ENCODE results near the gene CAMKMT. TPM values are rescaled to one million over a fixed set of nuclear protein-coding genes. Genes with fewer than 3 reads are reported as not detected.
"Not testable (repeated sequence)": the region's sequence is repeated elsewhere in the genome, so short reads cannot be mapped to it uniquely, and the experiment has no call there.

The CAMKMT gene
- polyA plus RNA-seq, 2 donors: 5.2 to 5.6 TPM

GRCh38 chr2:44479127-44479887, 117.6 kb downstream of the CAMKMT start:
- H3K4me1 ChIP-seq (ENCODE audit: control insufficient read depth in 2 of 2, insufficient read depth in 2 of 2, low read length in 1 of 2): no peaks in the 10 kb centered on the region
- no peaks in the 10 kb centered on the region for H3K36me3 ChIP-seq (ENCODE audit: control insufficient read depth in 2 of 2, insufficient read depth in 2 of 2, low read length in 1 of 2)
- no peaks in the 10 kb centered on the region for H3K9me3 ChIP-seq (ENCODE audit: control insufficient read depth in 2 of 2, insufficient read depth in 1 of 2, low read depth in 1 of 2, low read length in 1 of 2)
- no peak overlapping the region for H3K27ac ChIP-seq (ENCODE audit: low read depth in 2 of 2, low read length in 1 of 2)
- WGBS, 2 donors: 21 to 23% methylated on average over 5 of the region's 5 CpGs
- no peak overlapping the region for H3K4me3 ChIP-seq (ENCODE audit: low read depth in 1 of 2, low read length in 2 of 2)
- H3K27me3 ChIP-seq (ENCODE audit: control insufficient read depth in 1 of 2, insufficient read depth in 2 of 2, low read length in 2 of 2): no peaks in the 10 kb centered on the region

DNA sequence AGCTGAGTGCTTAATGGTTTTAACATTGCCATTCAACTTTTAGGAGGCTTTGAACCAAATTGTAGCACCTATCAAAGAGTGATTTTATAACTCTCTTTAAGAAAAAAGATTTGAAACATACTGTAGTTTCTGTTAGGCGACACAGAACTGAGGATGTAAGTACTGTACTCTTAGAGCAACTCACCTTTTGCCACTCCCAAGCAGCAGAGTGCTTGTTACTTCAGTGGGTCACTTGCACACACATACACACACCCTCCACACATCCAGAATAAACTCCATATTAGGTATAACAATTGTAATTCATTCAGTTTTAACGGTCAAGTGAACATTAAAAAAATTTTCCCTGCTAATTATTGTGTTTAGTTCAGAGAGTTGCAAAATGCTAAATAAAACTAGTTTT, 118.3 kb downstream of the CAMKMT start:
- Histone ChIP-seq H3K4me3 (ENCODE audit: low read depth in 1 of 2, low read length in 2 of 2) (no peak overlapping the region), H3K9me3 (ENCODE audit: control insufficient read depth in 2 of 2, insufficient read depth in 1 of 2, low read depth in 1 of 2, low read length in 1 of 2) (no peaks in the 10 kb centered on the region), H3K27ac (ENCODE audit: low read depth in 2 of 2, low read length in 1 of 2) (no peak overlapping the region), H3K4me1 (ENCODE audit: control insufficient read depth in 2 of 2, insufficient read depth in 2 of 2, low read length in 1 of 2) (no peaks in the 10 kb centered on the region), H3K27me3 (ENCODE audit: control insufficient read depth in 1 of 2, insufficient read depth in 2 of 2, low read length in 2 of 2) (no peaks in the 10 kb centered on the region), H3K36me3 (ENCODE audit: control insufficient read depth in 2 of 2, insufficient read depth in 2 of 2, low read length in 1 of 2) (no peaks in the 10 kb centered on the region)
- 96 to 97% methylated on average over 2 of the region's 2 CpGs for WGBS, 2 donors

- Histone ChIP-seq H3K9me3 (ENCODE audit: control insufficient read depth in 2 of 2, insufficient read depth in 1 of 2, low read depth in 1 of 2, low read length in 1 of 2) (no peaks in the 10 kb centered on the region), H3K36me3 (ENCODE audit: control insufficient read depth in 2 of 2, insufficient read depth in 2 of 2, low read length in 1 of 2) (no peaks in the 10 kb centered on the region), H3K27ac (ENCODE audit: low read depth in 2 of 2, low read length in 1 of 2) (no peak overlapping the region), H3K4me1 (ENCODE audit: control insufficient read depth in 2 of 2, insufficient read depth in 2 of 2, low read length in 1 of 2) (no peaks in the 10 kb centered on the region), H3K4me3 (ENCODE audit: low read depth in 1 of 2, low read length in 2 of 2) (no peak overlapping the region), H3K27me3 (ENCODE audit: control insufficient read depth in 1 of 2, insufficient read depth in 2 of 2, low read length in 2 of 2) (no peaks in the 10 kb centered on the region)
- 98% methylated on average over 1 of the region's 1 CpG for WGBS, 2 donors
These were observed 125.3 kb downstream of the CAMKMT start for GRCh38 chr2:44487052-44487451.

- Histone ChIP-seq H3K27me3 (ENCODE audit: control insufficient read depth in 1 of 2, insufficient read depth in 2 of 2, low read length in 2 of 2) (no peaks in the 10 kb centered on the region), H3K36me3 (ENCODE audit: control insufficient read depth in 2 of 2, insufficient read depth in 2 of 2, low read length in 1 of 2) (no peaks in the 10 kb centered on the region)
- 95 to 98% methylated on average over 3 of the region's 3 CpGs for WGBS, 2 donors
These were observed 129.0 kb downstream of the CAMKMT start for GRCh38 chr2:44490726-44491125.

DNA sequence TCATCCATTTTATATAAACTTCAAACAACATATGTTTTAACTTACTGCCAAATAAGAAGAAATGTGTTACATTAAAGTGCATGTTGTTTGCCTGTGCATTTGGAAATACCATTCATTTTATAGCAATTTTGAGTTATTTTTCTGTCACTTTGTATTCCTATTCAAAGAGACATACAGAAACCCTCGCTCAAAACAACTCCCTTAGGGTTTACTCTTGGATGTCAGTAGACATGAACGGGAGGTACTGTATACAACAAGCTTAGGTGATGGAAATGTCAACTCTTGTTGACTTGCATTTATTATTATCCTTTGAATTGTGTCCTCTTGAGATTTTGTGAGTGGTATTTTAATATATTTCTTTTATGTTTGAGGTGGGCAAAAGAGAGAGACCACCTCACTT, 132.3 kb downstream of the CAMKMT start:
- H3K4me3 ChIP-seq (ENCODE audit: low read depth in 1 of 2, low read length in 2 of 2): no peak overlapping the region
- 88 to 93% methylated on average over 2 of the region's 2 CpGs for WGBS, 2 donors
- H3K4me1 ChIP-seq (ENCODE audit: control insufficient read depth in 2 of 2, insufficient read depth in 2 of 2, low read length in 1 of 2): no peaks in the 10 kb centered on the region
- H3K9me3 ChIP-seq (ENCODE audit: control insufficient read depth in 2 of 2, insufficient read depth in 1 of 2, low read depth in 1 of 2, low read length in 1 of 2): no peaks in the 10 kb centered on the region
- no peak overlapping the region for H3K27ac ChIP-seq (ENCODE audit: low read depth in 2 of 2, low read length in 1 of 2)
- H3K36me3 ChIP-seq (ENCODE audit: control insufficient read depth in 2 of 2, insufficient read depth in 2 of 2, low read length in 1 of 2): no peaks in the 10 kb centered on the region
- H3K27me3 ChIP-seq (ENCODE audit: control insufficient read depth in 1 of 2, insufficient read depth in 2 of 2, low read length in 2 of 2): no peaks in the 10 kb centered on the region

More at GRCh38 chr2:44490726-44491125, 129.0 kb downstream of the CAMKMT start:
- no peak overlapping the region for H3K27ac ChIP-seq (ENCODE audit: low read depth in 2 of 2, low read length in 1 of 2)
- no peaks in the 10 kb centered on the region for H3K9me3 ChIP-seq (ENCODE audit: control insufficient read depth in 2 of 2, insufficient read depth in 1 of 2, low read depth in 1 of 2, low read length in 1 of 2)
- no peak overlapping the region for H3K4me3 ChIP-seq (ENCODE audit: low read depth in 1 of 2, low read length in 2 of 2)
- no peaks in the 10 kb centered on the region for H3K4me1 ChIP-seq (ENCODE audit: control insufficient read depth in 2 of 2, insufficient read depth in 2 of 2, low read length in 1 of 2)

DNA sequence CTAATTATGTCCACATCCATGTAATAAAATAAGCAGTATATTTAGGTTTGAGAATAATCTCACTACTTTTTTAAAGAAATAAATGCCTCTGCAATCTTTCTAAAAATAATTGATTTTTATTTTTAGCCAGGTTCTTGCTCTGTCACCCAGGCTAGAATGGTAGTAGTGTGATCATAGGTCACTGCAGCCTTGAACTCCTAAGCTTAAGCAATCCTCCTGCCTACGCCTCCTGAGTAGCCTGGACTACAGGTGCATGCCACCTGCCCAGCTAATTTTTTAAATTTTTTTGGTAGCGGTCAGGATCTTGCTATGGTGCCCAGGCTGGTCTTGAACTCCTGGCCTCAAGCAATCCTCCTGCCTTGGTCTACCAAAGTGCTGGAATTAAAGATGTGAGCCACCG, 133.3 kb downstream of the CAMKMT start:
- Histone ChIP-seq H3K36me3 (ENCODE audit: control insufficient read depth in 2 of 2, insufficient read depth in 2 of 2, low read length in 1 of 2) (no peaks in the 10 kb centered on the region), H3K4me3 (ENCODE audit: low read depth in 1 of 2, low read length in 2 of 2) (no peak overlapping the region), H3K27me3 (ENCODE audit: control insufficient read depth in 1 of 2, insufficient read depth in 2 of 2, low read length in 2 of 2) (no peaks in the 10 kb centered on the region), H3K27ac (ENCODE audit: low read depth in 2 of 2, low read length in 1 of 2) (no peak overlapping the region), H3K9me3 (ENCODE audit: control insufficient read depth in 2 of 2, insufficient read depth in 1 of 2, low read depth in 1 of 2, low read length in 1 of 2) (no peaks in the 10 kb centered on the region), H3K4me1 (ENCODE audit: control insufficient read depth in 2 of 2, insufficient read depth in 2 of 2, low read length in 1 of 2) (no peaks in the 10 kb centered on the region)
- 94 to 96% methylated on average over 3 of the region's 3 CpGs for WGBS, 2 donors

DNA sequence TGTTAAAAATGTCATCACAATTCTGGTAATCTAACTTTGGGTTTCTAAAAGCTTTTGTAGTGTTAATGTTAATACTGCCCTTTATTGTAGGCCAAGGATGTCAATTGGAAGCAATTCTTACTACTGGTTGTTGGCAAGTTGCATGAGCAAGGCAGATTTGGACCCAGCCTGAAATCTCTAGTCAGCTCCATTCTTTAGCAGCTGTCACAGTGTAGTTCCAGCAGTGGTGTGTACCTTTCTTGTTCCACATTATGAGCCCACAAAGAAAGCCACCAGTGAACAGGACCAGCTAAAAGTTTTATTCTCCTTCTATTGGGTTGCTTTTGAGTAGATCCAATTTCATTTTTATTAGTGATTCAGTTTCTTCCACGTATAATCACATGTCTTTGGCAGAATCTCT, 133.8 kb downstream of the CAMKMT start:
- Histone ChIP-seq H3K36me3 (ENCODE audit: control insufficient read depth in 2 of 2, insufficient read depth in 2 of 2, low read length in 1 of 2) (no peaks in the 10 kb centered on the region), H3K27ac (ENCODE audit: low read depth in 2 of 2, low read length in 1 of 2) (no peak overlapping the region), H3K9me3 (ENCODE audit: control insufficient read depth in 2 of 2, insufficient read depth in 1 of 2, low read depth in 1 of 2, low read length in 1 of 2) (no peaks in the 10 kb centered on the region), H3K4me1 (ENCODE audit: control insufficient read depth in 2 of 2, insufficient read depth in 2 of 2, low read length in 1 of 2) (no peaks in the 10 kb centered on the region), H3K27me3 (ENCODE audit: control insufficient read depth in 1 of 2, insufficient read depth in 2 of 2, low read length in 2 of 2) (no peaks in the 10 kb centered on the region), H3K4me3 (ENCODE audit: low read depth in 1 of 2, low read length in 2 of 2) (no peak overlapping the region)
- 74 to 90% methylated on average over 1 of the region's 1 CpG for WGBS, 2 donors

- no peaks in the 10 kb centered on the region for H3K36me3 ChIP-seq (ENCODE audit: control insufficient read depth in 2 of 2, insufficient read depth in 2 of 2, low read length in 1 of 2)
- H3K9me3 ChIP-seq (ENCODE audit: control insufficient read depth in 2 of 2, insufficient read depth in 1 of 2, low read depth in 1 of 2, low read length in 1 of 2): no peaks in the 10 kb centered on the region
- no peaks in the 10 kb centered on the region for H3K27me3 ChIP-seq (ENCODE audit: control insufficient read depth in 1 of 2, insufficient read depth in 2 of 2, low read length in 2 of 2)
- H3K4me3 ChIP-seq (ENCODE audit: low read depth in 1 of 2, low read length in 2 of 2): no peak overlapping the region
- no peak overlapping the region for H3K27ac ChIP-seq (ENCODE audit: low read depth in 2 of 2, low read length in 1 of 2)
- H3K4me1 ChIP-seq (ENCODE audit: control insufficient read depth in 2 of 2, insufficient read depth in 2 of 2, low read length in 1 of 2): no peaks in the 10 kb centered on the region
- 84 to 93% methylated on average over 3 of the region's 3 CpGs for WGBS, 2 donors
These were observed 134.4 kb downstream of the CAMKMT start for GRCh38 chr2:44496130-44496529.

- Histone ChIP-seq H3K27ac (ENCODE audit: low read depth in 2 of 2, low read length in 1 of 2) (no peak overlapping the region), H3K4me3 (ENCODE audit: low read depth in 1 of 2, low read length in 2 of 2) (no peak overlapping the region), H3K36me3 (ENCODE audit: control insufficient read depth in 2 of 2, insufficient read depth in 2 of 2, low read length in 1 of 2) (no peaks in the 10 kb centered on the region), H3K27me3 (ENCODE audit: control insufficient read depth in 1 of 2, insufficient read depth in 2 of 2, low read length in 2 of 2) (no peaks in the 10 kb centered on the region), H3K4me1 (ENCODE audit: control insufficient read depth in 2 of 2, insufficient read depth in 2 of 2, low read length in 1 of 2) (no peaks in the 10 kb centered on the region), H3K9me3 (ENCODE audit: control insufficient read depth in 2 of 2, insufficient read depth in 1 of 2, low read depth in 1 of 2, low read length in 1 of 2) (no peaks in the 10 kb centered on the region)
- WGBS, 2 donors: 62 to 81% methylated on average over 2 of the region's 2 CpGs
These were observed 136.8 kb downstream of the CAMKMT start for GRCh38 chr2:44498551-44498950.

DNA sequence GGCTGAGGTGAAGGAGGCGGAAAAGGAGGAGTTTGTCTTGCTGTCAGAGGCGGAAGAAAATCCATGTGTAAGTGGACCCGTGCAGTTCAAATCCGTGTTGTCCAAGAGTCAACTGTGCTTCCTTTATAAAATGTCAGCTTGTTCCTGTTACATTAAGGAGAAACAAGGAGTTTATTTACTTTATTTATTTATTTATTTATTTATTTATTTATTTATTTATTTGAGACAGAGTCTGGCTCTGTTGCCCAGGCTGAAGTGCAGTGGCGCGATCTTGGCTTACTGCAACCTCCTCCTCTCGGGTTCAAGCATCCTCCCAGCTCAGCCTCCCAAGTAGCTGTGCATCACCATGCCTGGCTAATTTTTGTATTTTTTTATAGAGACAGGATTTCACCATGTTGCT, 143.9 kb downstream of the CAMKMT start:
- not testable (repeated sequence) for H3K9me3 ChIP-seq (ENCODE audit: control insufficient read depth in 2 of 2, insufficient read depth in 1 of 2, low read depth in 1 of 2, low read length in 1 of 2); H3K4me1 ChIP-seq (ENCODE audit: control insufficient read depth in 2 of 2, insufficient read depth in 2 of 2, low read length in 1 of 2); H3K4me3 ChIP-seq (ENCODE audit: low read depth in 1 of 2, low read length in 2 of 2); H3K36me3 ChIP-seq (ENCODE audit: control insufficient read depth in 2 of 2, insufficient read depth in 2 of 2, low read length in 1 of 2); H3K27ac ChIP-seq (ENCODE audit: low read depth in 2 of 2, low read length in 1 of 2); H3K27me3 ChIP-seq (ENCODE audit: control insufficient read depth in 1 of 2, insufficient read depth in 2 of 2, low read length in 2 of 2)
- 97 to 98% methylated on average over 7 of the region's 7 CpGs for WGBS, 2 donors

Data from esophagus (tissue), 2 donors.